Measurements from ENCODE around the gene PFDN4. TPM values are rescaled to one million over a fixed set of nuclear protein-coding genes. Genes with fewer than 3 reads are reported as not detected.

PFDN4 gene, protein sequence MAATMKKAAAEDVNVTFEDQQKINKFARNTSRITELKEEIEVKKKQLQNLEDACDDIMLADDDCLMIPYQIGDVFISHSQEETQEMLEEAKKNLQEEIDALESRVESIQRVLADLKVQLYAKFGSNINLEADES
- total RNA-seq (10 to 100 TPM; 16.7 to 17.3 TPM), polyA plus RNA-seq (ENCODE audit: insufficient read length in 6 of 6) (10 to 100 TPM; 40.9 to 65.6 (median 53.5) TPM)
- long read RNA-seq, donor 1, transcript PFDN4-201 (4 exons, 1,462 nt): major isoform, 48 of 65 reads
- long read RNA-seq, donor 1, partial matches to known transcripts: 17 of 65 reads
- long read RNA-seq, donor 1, other reads (novel, unspliced or antisense): 0 of 65 reads
- long read RNA-seq, donor 2, transcript PFDN4-201 (4 exons, 1,462 nt): major isoform, 29 of 45 reads
- long read RNA-seq, donor 2, partial matches to known transcripts: 16 of 45 reads
- long read RNA-seq, donor 2, other reads (novel, unspliced or antisense): 0 of 45 reads
- long read RNA-seq, donor 3, transcript PFDN4-201 (4 exons, 1,462 nt): major isoform, 43 of 50 reads
- long read RNA-seq, donor 3, partial matches to known transcripts: 7 of 50 reads
- long read RNA-seq, donor 3, other reads (novel, unspliced or antisense): 0 of 50 reads
- long read RNA-seq, donor 4, transcript PFDN4-201 (4 exons, 1,462 nt): major isoform, 12 of 14 reads
- long read RNA-seq, donor 4, partial matches to known transcripts: 1 of 14 reads
- long read RNA-seq, donor 4, other reads (novel, unspliced or antisense): 0 of 14 reads
- long read RNA-seq, donor 5, transcript PFDN4-201 (4 exons, 1,462 nt): major isoform, 32 of 45 reads
- long read RNA-seq, donor 5, partial matches to known transcripts: 13 of 45 reads
- long read RNA-seq, donor 5, other reads (novel, unspliced or antisense): 0 of 45 reads
- long read RNA-seq, donor 6, transcript PFDN4-201 (4 exons, 1,462 nt): major isoform, 58 of 80 reads
- long read RNA-seq, donor 6, partial matches to known transcripts: 22 of 80 reads
- long read RNA-seq, donor 6, other reads (novel, unspliced or antisense): 0 of 80 reads
- long read RNA-seq, donor 7, transcript PFDN4-201 (4 exons, 1,462 nt): major isoform, 44 of 57 reads
- long read RNA-seq, donor 7, partial matches to known transcripts: 13 of 57 reads
- long read RNA-seq, donor 7, other reads (novel, unspliced or antisense): 0 of 57 reads
- long read RNA-seq, donor 8, transcript PFDN4-201 (4 exons, 1,462 nt): major isoform, 13 of 13 reads
- long read RNA-seq, donor 8, partial matches to known transcripts: 0 of 13 reads
- long read RNA-seq, donor 8, other reads (novel, unspliced or antisense): 0 of 13 reads
- long read RNA-seq, donor 9: 0 reads
- long read RNA-seq, donor 10, transcript PFDN4-201 (4 exons, 1,462 nt): major isoform, 8 of 11 reads
- long read RNA-seq, donor 10, partial matches to known transcripts: 0 of 11 reads
- long read RNA-seq, donor 10, other reads (novel, unspliced or antisense): 3 of 11 reads
- long read RNA-seq, donor 11, transcript PFDN4-201 (4 exons, 1,462 nt): major isoform, 61 of 84 reads
- long read RNA-seq, donor 11, partial matches to known transcripts: 20 of 84 reads
- long read RNA-seq, donor 11, other reads (novel, unspliced or antisense): 0 of 84 reads
- long read RNA-seq, donor 12, transcript PFDN4-201 (4 exons, 1,462 nt): major isoform, 19 of 26 reads
- long read RNA-seq, donor 12, partial matches to known transcripts: 6 of 26 reads
- long read RNA-seq, donor 12, other reads (novel, unspliced or antisense): 0 of 26 reads

GRCh38 chr20:54207743-54208547 is at the start of gene PFDN4:
TSS of gene PFDN4 (plus strand) at chr20:54208087. CDS start at chr20:54208101, 14 bp downstream.
- H3K27me3 ChIP-seq: no peaks in the 10 kb centered on the region
- ATAC-seq (peak; percentile 98), DNase-seq (peak; percentile 82 to 93 (median 87))
- peak within 1 kb of the TSS; percentile 89 to 91 for H3K4me3 ChIP-seq
- H3K27ac ChIP-seq: peak within 1 kb of the TSS; percentile 90 to 96
- TF ChIP-seq, protein P1, sequence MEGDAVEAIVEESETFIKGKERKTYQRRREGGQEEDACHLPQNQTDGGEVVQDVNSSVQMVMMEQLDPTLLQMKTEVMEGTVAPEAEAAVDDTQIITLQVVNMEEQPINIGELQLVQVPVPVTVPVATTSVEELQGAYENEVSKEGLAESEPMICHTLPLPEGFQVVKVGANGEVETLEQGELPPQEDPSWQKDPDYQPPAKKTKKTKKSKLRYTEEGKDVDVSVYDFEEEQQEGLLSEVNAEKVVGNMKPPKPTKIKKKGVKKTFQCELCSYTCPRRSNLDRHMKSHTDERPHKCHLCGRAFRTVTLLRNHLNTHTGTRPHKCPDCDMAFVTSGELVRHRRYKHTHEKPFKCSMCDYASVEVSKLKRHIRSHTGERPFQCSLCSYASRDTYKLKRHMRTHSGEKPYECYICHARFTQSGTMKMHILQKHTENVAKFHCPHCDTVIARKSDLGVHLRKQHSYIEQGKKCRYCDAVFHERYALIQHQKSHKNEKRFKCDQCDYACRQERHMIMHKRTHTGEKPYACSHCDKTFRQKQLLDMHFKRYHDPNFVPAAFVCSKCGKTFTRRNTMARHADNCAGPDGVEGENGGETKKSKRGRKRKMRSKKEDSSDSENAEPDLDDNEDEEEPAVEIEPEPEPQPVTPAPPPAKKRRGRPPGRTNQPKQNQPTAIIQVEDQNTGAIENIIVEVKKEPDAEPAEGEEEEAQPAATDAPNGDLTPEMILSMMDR (IDR thresholded peaks at IDR 0.05): peak; percentile 71 to 76
- intact Hi-C loops (cut with DNase I): no loop called here
- peaks cover 15 to 26% of the 10 kb centered on the region in 2 donors for H3K4me1 ChIP-seq
- no peaks in the 10 kb centered on the region for H3K9me3 ChIP-seq
- no peaks in the 10 kb centered on the region for H3K36me3 ChIP-seq

DNA sequence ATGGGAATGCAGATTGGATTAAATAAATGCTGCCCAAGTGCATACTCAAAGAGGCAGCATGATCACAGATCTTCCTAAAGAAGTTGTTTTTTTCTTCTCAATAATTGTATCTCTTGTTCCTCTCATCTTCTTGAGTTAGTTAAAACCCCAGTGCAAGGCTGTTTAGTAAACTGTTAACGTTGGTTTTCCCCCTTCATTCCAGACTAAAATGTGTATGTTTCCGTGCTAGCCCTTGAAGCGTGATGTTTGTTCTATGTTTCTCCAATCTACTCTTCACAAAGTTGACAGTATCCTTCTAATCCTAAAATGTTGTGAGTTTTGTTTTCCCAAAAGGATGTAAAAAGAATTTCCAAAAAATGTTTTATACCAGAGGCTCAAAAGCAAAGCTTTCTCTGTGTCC is 49.7 kb upstream of the PFDN4 start:
- no peak for DNase-seq
- peaks cover 0 to 29% of the 10 kb centered on the region in 2 donors for H3K27me3 ChIP-seq
- H3K4me3 ChIP-seq: no peak overlapping the region
- TF ChIP-seq, protein P1 (IDR thresholded peaks at IDR 0.05): no peak
- H3K9me3 ChIP-seq: no peaks in the 10 kb centered on the region
- no peak for ATAC-seq
- H3K27ac ChIP-seq: no peak overlapping the region
- no peaks in the 10 kb centered on the region for H3K4me1 ChIP-seq
- intact Hi-C loops (cut with DNase I): no loop called here
- no peaks in the 10 kb centered on the region for H3K36me3 ChIP-seq

DNA sequence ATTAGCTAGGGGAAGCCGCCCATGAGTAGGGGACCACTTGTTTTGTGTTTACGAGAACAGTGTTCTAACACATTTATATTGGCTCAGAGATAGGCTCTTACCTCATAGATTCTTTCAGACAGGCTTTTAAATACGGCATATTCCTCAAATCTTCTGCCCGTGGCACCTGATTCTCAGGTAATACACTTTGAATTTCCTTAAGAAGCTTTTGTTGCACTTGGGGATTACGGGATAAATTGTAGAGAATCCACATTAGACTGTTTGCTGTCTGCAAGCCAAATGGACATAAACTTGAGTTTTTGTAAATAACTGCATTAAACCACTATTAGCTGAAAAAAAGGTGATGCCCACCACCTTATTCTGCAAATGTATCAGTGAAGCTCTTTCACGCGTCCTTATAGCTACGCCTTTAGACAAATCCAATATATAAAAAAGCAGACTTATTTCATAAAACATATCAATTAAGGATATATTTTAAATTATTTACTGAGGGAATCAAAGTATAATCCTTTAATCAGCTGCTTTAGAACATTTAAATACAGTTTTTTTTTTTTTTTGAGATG is 49.0 kb upstream of the PFDN4 start:
- no peak overlapping the region for H3K4me3 ChIP-seq
- H3K36me3 ChIP-seq: no peaks in the 10 kb centered on the region
- intact Hi-C loops (cut with DNase I): no loop called here
- no peak overlapping the region for H3K27ac ChIP-seq
- DNase-seq (no peak), ATAC-seq (no peak)
- H3K9me3 ChIP-seq: no peaks in the 10 kb centered on the region
- TF ChIP-seq, protein P1 (IDR thresholded peaks at IDR 0.05): no peak
- peaks cover 0 to 36% of the 10 kb centered on the region in 2 donors for H3K27me3 ChIP-seq
- H3K4me1 ChIP-seq: no peaks in the 10 kb centered on the region
